Measurements from ENCODE around the gene PTGES.

The PTGES gene

GRCh38 chr9:129724456-129725190, 28.2 kb downstream of the PTGES start:
- no peaks in the 10 kb centered on the region for H3K9me3 ChIP-seq
- H3K27ac ChIP-seq: no peak overlapping the region
- TF ChIP-seq CTCF (IDR thresholded peaks at IDR 0.05): no peak

GRCh38 chr9:129722913-129723312, 29.9 kb downstream of the PTGES start:
- Histone ChIP-seq H3K36me3 (no peaks in the 10 kb centered on the region), H3K4me1 (ENCODE audit: control insufficient read depth in 1 of 2, insufficient read depth in 1 of 2, low read depth in 1 of 2, low read length in 1 of 2) (peaks cover 0 to 4% of the 10 kb centered on the region in 2 experiments), H3K27ac (no peak overlapping the region), H3K4me3 (ENCODE audit: low read depth in 1 of 2, low read length in 1 of 2) (no peak overlapping the region), H3K27me3 (peaks cover 36% of the 10 kb centered on the region), H3K9me3 (no peaks in the 10 kb centered on the region)
- TF ChIP-seq CTCF (IDR thresholded peaks at IDR 0.05): no peak

More at GRCh38 chr9:129724456-129725190, 28.2 kb downstream of the PTGES start:
- no peak overlapping the region for H3K4me3 ChIP-seq (ENCODE audit: low read depth in 1 of 2, low read length in 1 of 2)
- peaks cover 0 to 4% of the 10 kb centered on the region in 2 experiments for H3K4me1 ChIP-seq (ENCODE audit: control insufficient read depth in 1 of 2, insufficient read depth in 1 of 2, low read depth in 1 of 2, low read length in 1 of 2)
- H3K36me3 ChIP-seq: no peaks in the 10 kb centered on the region
- peaks cover 21% of the 10 kb centered on the region for H3K27me3 ChIP-seq

- H3K27ac ChIP-seq: no peak overlapping the region
- no peaks in the 10 kb centered on the region for H3K4me1 ChIP-seq (ENCODE audit: control insufficient read depth in 1 of 2, insufficient read depth in 1 of 2, low read depth in 1 of 2, low read length in 1 of 2)
- peaks cover 24% of the 10 kb centered on the region for H3K27me3 ChIP-seq
These were observed 31.8 kb downstream of the PTGES start for GRCh38 chr9:129720865-129721545.

GRCh38 chr9:129720181-129720864, 32.5 kb downstream of the PTGES start:
- no peaks in the 10 kb centered on the region for H3K36me3 ChIP-seq
- peaks cover 30% of the 10 kb centered on the region for H3K27me3 ChIP-seq
- H3K9me3 ChIP-seq: no peaks in the 10 kb centered on the region
- no peak overlapping the region for H3K4me3 ChIP-seq (ENCODE audit: low read depth in 1 of 2, low read length in 1 of 2)
- TF ChIP-seq CTCF (IDR thresholded peaks at IDR 0.05): no peak
- no peak overlapping the region for H3K27ac ChIP-seq
- no peaks in the 10 kb centered on the region for H3K4me1 ChIP-seq (ENCODE audit: control insufficient read depth in 1 of 2, insufficient read depth in 1 of 2, low read depth in 1 of 2, low read length in 1 of 2)

More at GRCh38 chr9:129720865-129721545, 31.8 kb downstream of the PTGES start:
- Histone ChIP-seq H3K36me3 (no peaks in the 10 kb centered on the region), H3K4me3 (ENCODE audit: low read depth in 1 of 2, low read length in 1 of 2) (no peak overlapping the region), H3K9me3 (no peaks in the 10 kb centered on the region)
- TF ChIP-seq CTCF (IDR thresholded peaks at IDR 0.05): no peak

- TF ChIP-seq CTCF (IDR thresholded peaks at IDR 0.05): no peak
- H3K36me3 ChIP-seq: no peaks in the 10 kb centered on the region
- no peak overlapping the region for H3K27ac ChIP-seq
- H3K4me1 ChIP-seq (ENCODE audit: control insufficient read depth in 1 of 2, insufficient read depth in 1 of 2, low read depth in 1 of 2, low read length in 1 of 2): no peaks in the 10 kb centered on the region
- no peaks in the 10 kb centered on the region for H3K9me3 ChIP-seq
- H3K27me3 ChIP-seq: peaks cover 42% of the 10 kb centered on the region
- H3K4me3 ChIP-seq (ENCODE audit: low read depth in 1 of 2, low read length in 1 of 2): no peak overlapping the region
These were observed 33.7 kb downstream of the PTGES start for GRCh38 chr9:129719135-129719534.
